Endodermal cell (in vitro differentiated cells): Measurements from ENCODE around the gene CACNA1I. TPM values are rescaled to one million over a fixed set of nuclear protein-coding genes. Genes with fewer than 3 reads are reported as not detected.

Experiments
- DNase-seq: peaks from one replicate; pipeline ENCODE4 v3.0.0-alpha.2; 2017
- H3K27ac ChIP-seq: 2 replicates; pipeline ENCODE4 v1.5.1; 2013; ENCODE audit warnings: mild to moderate bottlenecking, low read depth, low read length, moderate library complexity
- H3K27me3 ChIP-seq: 2 replicates; pipeline ENCODE4 v1.6.1; 2013; ENCODE audit warnings: mild to moderate bottlenecking, low read length, moderate library complexity; ENCODE audit not compliant: insufficient read depth, control insufficient read depth, poor library complexity, severe bottlenecking
- H3K36me3 ChIP-seq: 2 replicates; pipeline ENCODE4 v1.7.0; 2013; ENCODE audit warnings: mild to moderate bottlenecking, low read length, moderate library complexity; ENCODE audit not compliant: control insufficient read depth, insufficient read depth
- H3K4me1 ChIP-seq: one replicate; pipeline ENCODE4 v1.7.0; 2013; ENCODE audit warnings: low read length; ENCODE audit not compliant: control insufficient read depth, insufficient read depth
- H3K4me3 ChIP-seq: 2 replicates; pipeline ENCODE4 v1.5.1; 2013; ENCODE audit warnings: mild to moderate bottlenecking, low read length, moderate library complexity
- H3K9ac ChIP-seq: 2 replicates; pipeline ENCODE4 v1.6.1; 2013; ENCODE audit warnings: mild to moderate bottlenecking, low read length, moderate library complexity; ENCODE audit not compliant: poor library complexity, severe bottlenecking; ENCODE audit errors: extremely low read depth
- H3K9me3 ChIP-seq: 2 replicates; pipeline ENCODE4 v1.6.1; 2013; ENCODE audit warnings: mild to moderate bottlenecking, low read length, moderate library complexity; ENCODE audit not compliant: control insufficient read depth
- H3K27ac Mint-ChIP-seq: 2 replicates; pipeline ENCODE4 v1.8.0; 2020; ENCODE audit warnings: mixed read lengths
- H3K27me3 Mint-ChIP-seq: 2 replicates; pipeline ENCODE4 v1.8.0; 2021; ENCODE audit warnings: mild to moderate bottlenecking, mixed read lengths; ENCODE audit not compliant: insufficient read depth
- H3K36me3 Mint-ChIP-seq: 2 replicates; pipeline ENCODE4 v1.8.0; 2020; ENCODE audit warnings: low read depth, mixed read lengths
- H3K4me1 Mint-ChIP-seq: 2 replicates; pipeline ENCODE4 v1.8.0; 2020; ENCODE audit warnings: mixed read lengths
- H3K4me3 Mint-ChIP-seq: 2 replicates; pipeline ENCODE4 v1.8.0; 2020; ENCODE audit warnings: mild to moderate bottlenecking, moderate library complexity, mixed read lengths
- H3K9me3 Mint-ChIP-seq: 2 replicates; pipeline ENCODE4 v1.8.0; 2020; ENCODE audit warnings: mild to moderate bottlenecking, mixed read lengths
- WGBS, 2 experiments: methylation state at CpG; one replicate each; pipeline versions ENCODE4 v1.1.5 to v1.1.7; 2013; ENCODE audit warnings: missing lambda C conversion rate in 2 of 2, mixed read lengths in 1 of 2; ENCODE audit not compliant: insufficient coverage in 1 of 2, insufficient read length in 1 of 2; 5-methylcytosine and 5-hydroxymethylcytosine counted together
- total RNA-seq, 2 donors: library from RNA; stranded (reverse); fragmentation: NEBNext Ultra II Directional in 1 of 2; extraction: Animal tissue kit (Norgen Biotek cat#: 25700) in 1 of 2; gene quantifications; 2 replicates in 1 of 2; 3 replicates in 1 of 2; pipeline ENCODE4 v1.2.1, GENCODE V29; 2021
- TF ChIP-seq, protein P1 (sequence below): fragments of 200-600 bp; sonication (generic); conservative IDR thresholded peaks from 2 replicates; pipeline ENCODE4 v1.5.0; 2021; ENCODE audit warnings: antibody characterized with exemption, mild to moderate bottlenecking

Gene CACNA1I
- total RNA-seq, 2 donors from 2014 or later: 1.2 to 2.2 TPM

DNA sequence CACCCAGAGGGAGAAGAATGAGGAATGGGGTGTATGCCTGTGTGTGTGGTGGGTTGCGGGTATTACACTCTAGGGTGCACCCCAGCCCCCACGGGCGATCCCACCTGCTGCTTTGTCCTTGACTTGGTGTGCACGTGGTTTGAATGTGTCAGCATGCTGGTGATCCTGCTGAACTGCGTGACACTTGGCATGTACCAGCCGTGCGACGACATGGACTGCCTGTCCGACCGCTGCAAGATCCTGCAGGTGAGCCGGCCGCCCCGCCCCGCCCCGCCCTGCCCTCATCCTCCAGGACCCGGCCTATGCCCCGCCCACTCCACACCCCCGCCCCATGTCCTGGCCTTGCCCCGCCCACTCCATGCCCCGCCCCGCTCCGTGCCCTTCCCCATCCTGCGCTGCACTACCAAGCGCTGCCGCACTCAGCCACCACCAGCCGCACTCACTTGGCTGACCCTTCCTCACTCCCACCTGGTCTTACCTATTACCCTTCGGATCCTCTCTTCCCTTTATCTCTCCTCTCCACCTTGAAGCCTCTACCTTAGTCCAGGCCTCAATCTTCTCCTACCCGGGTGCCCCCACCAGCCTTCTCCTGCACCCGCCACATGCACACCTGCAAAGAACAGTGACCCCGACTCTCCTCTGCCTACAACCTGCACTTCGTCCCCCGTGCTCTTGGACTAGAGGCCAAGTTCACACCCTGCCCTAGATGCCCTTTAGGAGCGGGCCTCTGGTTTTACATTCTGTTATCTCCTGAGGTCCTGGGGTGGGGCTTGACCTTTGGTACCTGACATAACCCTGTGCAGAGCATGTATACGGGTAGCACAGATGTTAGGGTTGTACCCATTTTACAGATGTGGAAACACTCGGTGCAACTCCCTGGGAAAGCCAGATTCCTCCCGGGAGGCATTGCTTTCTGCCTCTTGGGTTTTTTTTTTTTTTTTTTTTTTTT lies 27.7 kb downstream of the CACNA1I start:
- H3K27me3 ChIP-seq: peaks cover 15% of the 10 kb centered on the region
- H3K4me1 ChIP-seq: no peaks in the 10 kb centered on the region
- Mint-ChIP-seq H3K27ac (no peak overlapping the region), H3K9me3 (peaks cover 12% of the 10 kb centered on the region), H3K36me3 (peaks cover 6% of the 10 kb centered on the region), H3K27me3 (peaks cover 50% of the 10 kb centered on the region), H3K4me3 (no peak overlapping the region), H3K4me1 (no peaks in the 10 kb centered on the region)
- H3K36me3 ChIP-seq: no peaks in the 10 kb centered on the region
- no peak overlapping the region for H3K27ac ChIP-seq
- peak; percentile 98 for DNase-seq
- TF ChIP-seq, protein P1, sequence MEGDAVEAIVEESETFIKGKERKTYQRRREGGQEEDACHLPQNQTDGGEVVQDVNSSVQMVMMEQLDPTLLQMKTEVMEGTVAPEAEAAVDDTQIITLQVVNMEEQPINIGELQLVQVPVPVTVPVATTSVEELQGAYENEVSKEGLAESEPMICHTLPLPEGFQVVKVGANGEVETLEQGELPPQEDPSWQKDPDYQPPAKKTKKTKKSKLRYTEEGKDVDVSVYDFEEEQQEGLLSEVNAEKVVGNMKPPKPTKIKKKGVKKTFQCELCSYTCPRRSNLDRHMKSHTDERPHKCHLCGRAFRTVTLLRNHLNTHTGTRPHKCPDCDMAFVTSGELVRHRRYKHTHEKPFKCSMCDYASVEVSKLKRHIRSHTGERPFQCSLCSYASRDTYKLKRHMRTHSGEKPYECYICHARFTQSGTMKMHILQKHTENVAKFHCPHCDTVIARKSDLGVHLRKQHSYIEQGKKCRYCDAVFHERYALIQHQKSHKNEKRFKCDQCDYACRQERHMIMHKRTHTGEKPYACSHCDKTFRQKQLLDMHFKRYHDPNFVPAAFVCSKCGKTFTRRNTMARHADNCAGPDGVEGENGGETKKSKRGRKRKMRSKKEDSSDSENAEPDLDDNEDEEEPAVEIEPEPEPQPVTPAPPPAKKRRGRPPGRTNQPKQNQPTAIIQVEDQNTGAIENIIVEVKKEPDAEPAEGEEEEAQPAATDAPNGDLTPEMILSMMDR: peak; percentile 50
- no peak overlapping the region for H3K4me3 ChIP-seq
- no peak overlapping the region for H3K9ac ChIP-seq
- peaks cover 5% of the 10 kb centered on the region for H3K9me3 ChIP-seq
- WGBS, 2 experiments: 39 to 54% methylated on average over 8 to 33 of the region's 36 CpGs

DNA sequence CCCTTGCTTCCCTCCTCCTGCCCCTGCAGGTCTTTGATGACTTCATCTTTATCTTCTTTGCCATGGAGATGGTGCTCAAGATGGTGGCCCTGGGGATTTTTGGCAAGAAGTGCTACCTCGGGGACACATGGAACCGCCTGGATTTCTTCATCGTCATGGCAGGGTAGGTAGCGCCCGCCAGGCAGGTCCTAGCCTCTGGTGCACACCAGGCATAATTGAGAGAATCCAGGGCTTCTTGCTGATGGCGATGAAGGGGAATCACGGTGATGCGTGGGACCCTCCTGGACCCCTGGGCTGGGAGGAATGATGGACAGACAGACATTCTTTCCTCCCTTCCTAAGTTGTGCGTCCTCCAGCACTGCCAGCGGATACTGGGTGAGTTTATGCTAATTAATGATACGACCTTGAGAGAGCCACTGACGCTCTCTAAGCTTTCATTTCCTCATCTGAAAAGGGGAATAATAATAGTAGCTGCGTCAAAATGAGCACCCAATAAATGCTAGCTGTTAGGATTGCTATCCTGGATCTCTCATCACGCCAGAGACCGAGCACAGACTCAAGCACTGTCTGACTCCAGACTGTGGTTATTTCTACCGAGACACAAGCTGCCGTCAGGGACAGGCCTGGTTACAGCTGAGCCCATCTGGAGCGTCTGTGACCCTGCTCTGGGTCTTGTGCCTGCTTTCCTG lies 30.1 kb downstream of the CACNA1I start:
- TF ChIP-seq, protein P1: no peak
- Mint-ChIP-seq H3K4me3 (no peak overlapping the region), H3K27me3 (peaks cover 44% of the 10 kb centered on the region), H3K36me3 (peaks cover 11% of the 10 kb centered on the region), H3K9me3 (peaks cover 20% of the 10 kb centered on the region), H3K27ac (no peak overlapping the region), H3K4me1 (no peaks in the 10 kb centered on the region)
- peaks cover 11% of the 10 kb centered on the region for H3K9me3 ChIP-seq
- H3K27me3 ChIP-seq: peaks cover 15% of the 10 kb centered on the region
- WGBS, 2 experiments: 94% methylated on average over 13 to 18 of the region's 18 CpGs
- H3K27ac ChIP-seq: no peak overlapping the region
- no peak overlapping the region for H3K4me3 ChIP-seq
- H3K4me1 ChIP-seq: no peaks in the 10 kb centered on the region
- DNase-seq: no peak
- no peak overlapping the region for H3K9ac ChIP-seq
- no peaks in the 10 kb centered on the region for H3K36me3 ChIP-seq

DNA sequence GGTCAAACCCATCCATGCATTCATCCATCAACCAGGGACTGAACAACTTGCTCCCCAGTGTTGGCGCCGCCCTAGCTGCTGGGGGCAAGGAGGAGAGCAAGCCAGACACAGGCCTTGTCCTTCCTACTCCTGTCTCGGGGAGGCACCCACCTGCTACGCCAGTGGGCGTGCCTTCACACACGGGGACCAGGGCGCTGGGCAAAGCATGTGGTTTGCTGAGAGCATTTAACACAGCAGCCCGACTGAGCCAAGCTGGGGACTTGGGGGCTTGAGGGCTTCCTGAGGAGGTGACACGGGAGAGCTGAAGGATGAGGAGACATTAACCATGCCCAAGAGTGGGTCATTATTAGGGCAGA lies 30.6 kb downstream of the CACNA1I start:
- Histone ChIP-seq H3K4me3 (no peak overlapping the region), H3K27me3 (peaks cover 15% of the 10 kb centered on the region), H3K4me1 (no peaks in the 10 kb centered on the region), H3K9ac (no peak overlapping the region), H3K36me3 (no peaks in the 10 kb centered on the region), H3K9me3 (peaks cover 11% of the 10 kb centered on the region), H3K27ac (no peak overlapping the region)
- Mint-ChIP-seq H3K4me1 (no peaks in the 10 kb centered on the region), H3K36me3 (peaks cover 11% of the 10 kb centered on the region), H3K9me3 (peaks cover 20% of the 10 kb centered on the region), H3K4me3 (no peak overlapping the region), H3K27me3 (peaks cover 41% of the 10 kb centered on the region), H3K27ac (no peak overlapping the region)
- DNase-seq: no peak
- 81 to 86% methylated on average over 9 of the region's 9 CpGs for WGBS, 2 experiments
- TF ChIP-seq, protein P1: no peak
